ENCODE data around the gene CTSZ. TPM values are rescaled to one million over a fixed set of nuclear protein-coding genes. Genes with fewer than 3 reads are reported as not detected.

The CTSZ gene
- total RNA-seq, 2 donors from 2014 or later: 117 to 152 TPM

DNA sequence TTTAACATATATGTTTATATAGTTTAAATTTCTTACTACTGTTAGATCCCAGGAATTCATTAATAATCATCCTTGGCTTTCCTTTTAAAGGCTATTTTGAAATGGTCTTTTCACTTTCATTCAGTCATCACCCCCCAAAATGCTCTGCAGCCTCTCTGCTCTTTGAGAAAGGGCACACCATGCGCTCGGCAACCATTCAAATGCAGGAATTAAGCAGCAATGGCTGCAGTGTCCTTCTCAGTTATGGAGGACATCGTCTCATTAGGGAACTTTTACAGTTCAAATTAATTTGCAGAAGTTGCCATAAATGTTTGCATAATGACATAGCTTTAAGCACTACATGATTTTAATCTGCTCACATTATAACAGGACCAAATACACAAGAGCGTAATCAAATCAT, 18.5 kb upstream of the CTSZ start:
- no peaks in the 10 kb centered on the region for H3K27me3 ChIP-seq
- H3K9me3 ChIP-seq: no peaks in the 10 kb centered on the region
- H3K4me1 ChIP-seq: peaks cover 0 to 52% of the 10 kb centered on the region in 2 donors
- H3K27ac ChIP-seq: no peak overlapping the region
- TF ChIP-seq CTCF (IDR thresholded peaks at IDR 0.05): no peak
- no peak for DNase-seq (ENCODE audit: low spot score)
- H3K36me3 ChIP-seq: peaks cover 48% of the 10 kb centered on the region
- H3K4me3 ChIP-seq: no peak overlapping the region

DNA sequence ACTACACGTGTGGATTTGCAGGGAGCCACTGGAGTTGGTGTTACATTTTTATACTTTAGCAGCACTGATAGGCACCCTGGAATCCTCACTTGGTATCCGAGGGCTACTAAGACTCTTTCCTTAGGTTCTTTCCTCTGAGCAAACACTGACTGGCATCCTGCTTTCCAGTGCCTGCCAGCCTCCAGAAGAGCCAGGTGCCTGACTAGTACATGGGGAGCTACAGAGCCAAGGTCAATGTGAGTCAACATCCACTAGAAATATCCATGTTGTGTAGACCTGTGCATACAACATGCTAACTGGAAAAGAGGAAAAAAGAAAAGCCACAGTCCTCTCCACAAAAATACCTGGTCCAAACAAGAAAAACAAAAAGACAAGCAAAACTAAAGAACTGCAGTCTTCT, 18.0 kb upstream of the CTSZ start:
- H3K4me1 ChIP-seq: peaks cover 0 to 48% of the 10 kb centered on the region in 2 donors
- no peak overlapping the region for H3K4me3 ChIP-seq

DNA sequence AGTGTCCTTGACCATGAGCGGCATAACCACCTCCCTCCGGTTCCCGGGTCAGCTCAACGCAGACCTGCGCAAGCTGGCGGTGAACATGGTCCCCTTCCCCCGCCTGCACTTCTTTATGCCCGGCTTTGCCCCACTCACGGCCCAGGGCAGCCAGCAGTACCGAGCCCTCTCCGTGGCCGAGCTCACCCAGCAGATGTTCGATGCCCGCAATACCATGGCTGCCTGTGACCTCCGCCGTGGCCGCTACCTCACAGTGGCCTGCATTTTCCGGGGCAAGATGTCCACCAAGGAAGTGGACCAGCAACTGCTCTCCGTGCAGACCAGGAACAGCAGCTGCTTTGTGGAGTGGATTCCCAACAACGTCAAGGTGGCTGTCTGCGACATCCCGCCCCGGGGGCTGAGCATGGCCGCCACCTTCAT, 17.1 kb upstream of the CTSZ start:
- Histone ChIP-seq H3K4me3 (no peak overlapping the region), H3K27ac (no peak overlapping the region), H3K36me3 (peaks cover 38% of the 10 kb centered on the region), H3K4me1 (peaks cover 0 to 38% of the 10 kb centered on the region in 2 donors), H3K27me3 (no peaks in the 10 kb centered on the region), H3K9me3 (no peaks in the 10 kb centered on the region)
- TF ChIP-seq CTCF (IDR thresholded peaks at IDR 0.05): no peak
- DNase-seq (ENCODE audit: low spot score): no peak

More for the DNA sequence above, 18.0 kb upstream of the CTSZ start:
- Histone ChIP-seq H3K9me3 (no peaks in the 10 kb centered on the region), H3K27me3 (no peaks in the 10 kb centered on the region), H3K36me3 (peaks cover 46% of the 10 kb centered on the region), H3K27ac (no peak overlapping the region)
- DNase-seq (ENCODE audit: low spot score): no peak
- TF ChIP-seq CTCF (IDR thresholded peaks at IDR 0.05): no peak

DNA sequence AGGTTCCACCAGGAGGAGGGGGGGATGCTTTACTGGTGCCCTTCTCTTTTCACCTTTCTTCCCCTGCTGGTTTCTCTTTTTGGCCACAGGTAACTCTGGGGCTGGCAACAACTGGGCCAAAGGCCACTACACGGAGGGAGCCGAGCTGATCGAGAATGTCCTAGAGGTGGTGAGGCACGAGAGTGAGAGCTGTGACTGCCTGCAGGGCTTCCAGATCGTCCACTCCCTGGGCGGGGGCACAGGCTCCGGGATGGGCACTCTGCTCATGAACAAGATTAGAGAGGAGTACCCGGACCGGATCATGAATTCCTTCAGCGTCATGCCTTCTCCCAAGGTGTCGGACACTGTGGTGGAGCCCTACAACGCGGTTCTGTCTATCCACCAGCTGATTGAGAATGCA, 16.6 kb upstream of the CTSZ start:
- H3K4me1 ChIP-seq: peaks cover 0 to 33% of the 10 kb centered on the region in 2 donors
- H3K36me3 ChIP-seq: peaks cover 33% of the 10 kb centered on the region
- no peak for TF ChIP-seq CTCF (IDR thresholded peaks at IDR 0.05)
- no peaks in the 10 kb centered on the region for H3K27me3 ChIP-seq
- DNase-seq (ENCODE audit: low spot score): no peak
- no peak overlapping the region for H3K27ac ChIP-seq
- H3K4me3 ChIP-seq: no peak overlapping the region
- H3K9me3 ChIP-seq: no peaks in the 10 kb centered on the region

DNA sequence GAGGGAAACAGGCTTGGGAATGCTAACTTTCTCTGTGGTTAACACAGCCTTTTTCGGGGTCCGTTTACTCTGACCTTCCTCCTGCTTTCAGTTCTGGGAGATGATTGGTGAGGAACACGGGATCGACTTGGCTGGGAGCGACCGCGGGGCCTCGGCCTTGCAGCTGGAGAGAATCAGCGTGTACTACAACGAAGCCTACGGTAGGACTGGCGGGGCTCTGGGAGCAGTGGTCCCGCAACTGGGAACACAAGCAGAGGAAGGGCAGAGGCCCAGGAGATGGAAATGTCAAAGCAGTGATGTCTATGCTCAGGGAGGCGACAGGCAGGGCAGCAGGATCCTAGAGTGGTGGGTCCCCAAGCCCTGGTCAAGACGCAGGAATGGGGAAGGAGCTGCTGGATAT, 15.7 kb upstream of the CTSZ start:
- Histone ChIP-seq H3K4me3 (no peak overlapping the region), H3K9me3 (no peaks in the 10 kb centered on the region), H3K27ac (no peak overlapping the region), H3K4me1 (peaks cover 0 to 28% of the 10 kb centered on the region in 2 donors), H3K36me3 (peaks cover 25% of the 10 kb centered on the region), H3K27me3 (no peaks in the 10 kb centered on the region)
- no peak for TF ChIP-seq CTCF (IDR thresholded peaks at IDR 0.05)
- no peak for DNase-seq (ENCODE audit: low spot score)

GRCh38 chr20:59020938-59021551, 14.0 kb upstream of the CTSZ start:
- no peak for DNase-seq (ENCODE audit: low spot score)
- Histone ChIP-seq H3K27ac (no peak overlapping the region), H3K4me3 (no peak overlapping the region), H3K9me3 (no peaks in the 10 kb centered on the region), H3K27me3 (no peaks in the 10 kb centered on the region), H3K4me1 (peaks cover 0 to 34% of the 10 kb centered on the region in 2 donors), H3K36me3 (peaks cover 25% of the 10 kb centered on the region)
- TF ChIP-seq CTCF (IDR thresholded peaks at IDR 0.05): no peak
